T-helper 17 cell (primary cell): ENCODE results near the gene CX3CR1. TPM values are rescaled to one million over a fixed set of nuclear protein-coding genes. Genes with fewer than 3 reads are reported as not detected.

ENCODE experiments used
- ATAC-seq: fragments of 150-1000 bp; cut with Tn5 transposase; 2 replicates; pipeline ENCODE4 v1.10.0; 2021; ENCODE audit warnings: mild to moderate bottlenecking, moderate library complexity
- DNase-seq, 3 donors: peaks; one replicate each; pipeline versions ENCODE4 v3.0.0 to v3.0.0-alpha.2; 2020 to 2021
- H3K9me3 ChIP-seq: one replicate; pipeline ENCODE4 v1.7.0; 2013; ENCODE audit warnings: low read length, mild to moderate bottlenecking; ENCODE audit not compliant: control insufficient read depth, poor library complexity, severe bottlenecking
- H3K27ac Mint-ChIP-seq: one replicate; pipeline ENCODE4 v1.8.0; 2022; ENCODE audit warnings: mild to moderate bottlenecking, moderate library complexity, mixed read lengths
- H3K27me3 Mint-ChIP-seq: one replicate; pipeline ENCODE4 v1.8.0; 2022; ENCODE audit warnings: mixed read lengths
- H3K36me3 Mint-ChIP-seq: one replicate; pipeline ENCODE4 v1.8.0; 2022; ENCODE audit warnings: low read depth, mixed read lengths
- H3K4me1 Mint-ChIP-seq: one replicate; pipeline ENCODE4 v1.8.0; 2022; ENCODE audit warnings: mild to moderate bottlenecking, mixed read lengths
- H3K4me3 Mint-ChIP-seq: one replicate; pipeline ENCODE4 v1.8.0; 2022; ENCODE audit warnings: mild to moderate bottlenecking, moderate library complexity, mixed read lengths
- total RNA-seq, 4 donors: library from RNA in 2 of 4; stranded (reverse) in 2 of 4; gene quantifications; one replicate each; pipeline ENCODE4 v1.2.3 and lab custom pipeline; 2022 to 2026

Gene CX3CR1
- total RNA-seq, 2 donors from 2014 or later: 0.65 to 3.1 TPM

DNA sequence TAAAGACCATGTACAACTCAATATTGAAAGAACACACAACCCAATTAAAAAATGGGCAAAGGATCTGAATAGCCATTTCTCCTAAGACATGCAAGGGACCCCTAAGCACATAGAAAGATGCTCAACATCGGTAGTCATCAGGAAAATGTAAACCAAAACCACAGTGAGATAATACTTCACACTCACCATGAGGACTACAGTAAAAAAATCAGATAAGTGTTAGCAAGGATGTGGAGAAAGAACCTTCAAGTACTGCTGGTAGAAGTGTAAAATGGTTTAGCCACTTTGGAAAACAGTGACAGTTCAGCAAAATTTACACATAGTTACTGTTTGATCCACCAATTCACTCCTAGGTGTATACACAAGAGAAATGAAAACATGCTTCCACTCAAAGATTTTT is 57.4 kb downstream of the CX3CR1 start:
- H3K9me3 ChIP-seq: no peaks in the 10 kb centered on the region
- Mint-ChIP-seq H3K36me3 (no peaks in the 10 kb centered on the region), H3K4me1 (peaks cover 9% of the 10 kb centered on the region), H3K27ac (no peak overlapping the region), H3K27me3 (peaks cover 36% of the 10 kb centered on the region), H3K4me3 (no peak overlapping the region)
- ATAC-seq: no peak
- no peak for DNase-seq

- peaks cover 15% of the 10 kb centered on the region for H3K4me1 Mint-ChIP-seq
- ATAC-seq: no peak
- peaks cover 36% of the 10 kb centered on the region for H3K27me3 Mint-ChIP-seq
- H3K36me3 Mint-ChIP-seq: peaks cover 2% of the 10 kb centered on the region
- no peaks in the 10 kb centered on the region for H3K9me3 ChIP-seq
- H3K27ac Mint-ChIP-seq: no peak overlapping the region
- H3K4me3 Mint-ChIP-seq: peak overlapping the region; percentile 31
- DNase-seq: no peak
Measured at GRCh38 chr3:39221141-39221530, 58.7 kb downstream of the CX3CR1 start.

DNA sequence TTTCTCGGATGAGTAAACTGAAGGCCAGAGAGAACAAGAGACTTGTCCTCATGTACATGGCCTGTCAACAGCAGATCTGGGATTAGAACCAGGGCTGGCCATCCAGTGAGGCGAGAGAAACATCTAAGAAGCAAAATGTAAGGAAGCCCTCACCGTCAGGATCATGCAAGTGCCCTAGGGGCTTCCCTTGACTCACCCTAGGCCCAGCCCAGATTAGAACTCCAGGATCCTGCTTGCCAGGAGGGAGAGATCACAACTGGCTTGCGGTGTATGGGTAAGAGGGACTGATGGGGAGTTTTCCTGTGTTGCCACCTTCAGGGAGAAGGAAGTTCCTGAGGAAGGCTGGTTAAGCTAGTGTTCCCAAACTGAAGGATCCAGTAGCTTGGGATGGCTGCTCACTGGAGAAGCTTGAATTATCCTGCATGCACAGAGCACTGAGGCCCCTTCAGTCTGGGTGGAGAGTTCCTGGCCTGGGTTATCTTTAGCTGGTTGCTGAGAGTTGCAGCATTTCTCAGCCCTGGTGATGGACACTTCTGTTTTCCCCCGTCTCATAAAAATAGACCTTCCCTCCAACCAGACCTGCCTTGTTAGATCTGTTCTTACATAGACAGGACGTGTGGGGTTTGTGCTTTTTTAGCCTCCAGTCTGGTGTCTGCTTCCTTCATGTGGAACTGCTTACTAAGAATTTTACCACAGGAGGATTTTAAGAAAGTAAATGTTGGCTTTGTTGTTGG is 59.3 kb downstream of the CX3CR1 start:
- peaks cover 13% of the 10 kb centered on the region for H3K4me1 Mint-ChIP-seq
- DNase-seq: no peak
- H3K9me3 ChIP-seq: no peaks in the 10 kb centered on the region
- H3K27me3 Mint-ChIP-seq: peaks cover 36% of the 10 kb centered on the region
- H3K36me3 Mint-ChIP-seq: peaks cover 2% of the 10 kb centered on the region
- ATAC-seq: no peak
- H3K27ac Mint-ChIP-seq: no peak overlapping the region
- peak overlapping the region; percentile 31 for H3K4me3 Mint-ChIP-seq

DNA sequence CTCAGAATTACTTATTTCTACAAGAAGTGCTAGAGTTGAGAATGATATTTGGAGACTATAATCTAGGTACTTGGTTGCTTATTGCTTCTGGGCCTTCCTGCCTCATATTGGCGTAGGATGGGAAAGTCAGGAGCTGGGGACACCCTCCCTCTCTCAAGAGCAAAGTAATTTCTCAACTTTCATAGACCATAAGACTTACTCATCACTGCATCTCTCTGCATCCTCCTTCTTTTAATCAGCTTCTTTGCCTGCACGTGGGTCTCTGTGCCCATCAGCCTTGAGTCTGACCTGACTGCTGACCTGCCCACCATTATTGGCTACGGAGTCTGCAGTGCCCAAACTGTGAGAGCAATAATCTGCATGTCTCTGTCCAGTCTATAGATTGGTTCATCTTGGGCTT is 60.1 kb downstream of the CX3CR1 start:
- Mint-ChIP-seq H3K36me3 (peaks cover 2% of the 10 kb centered on the region), H3K27ac (no peak overlapping the region), H3K4me1 (peaks cover 13% of the 10 kb centered on the region), H3K4me3 (no peak overlapping the region), H3K27me3 (peaks cover 31% of the 10 kb centered on the region)
- ATAC-seq: no peak
- DNase-seq: no peak
- no peaks in the 10 kb centered on the region for H3K9me3 ChIP-seq

DNA sequence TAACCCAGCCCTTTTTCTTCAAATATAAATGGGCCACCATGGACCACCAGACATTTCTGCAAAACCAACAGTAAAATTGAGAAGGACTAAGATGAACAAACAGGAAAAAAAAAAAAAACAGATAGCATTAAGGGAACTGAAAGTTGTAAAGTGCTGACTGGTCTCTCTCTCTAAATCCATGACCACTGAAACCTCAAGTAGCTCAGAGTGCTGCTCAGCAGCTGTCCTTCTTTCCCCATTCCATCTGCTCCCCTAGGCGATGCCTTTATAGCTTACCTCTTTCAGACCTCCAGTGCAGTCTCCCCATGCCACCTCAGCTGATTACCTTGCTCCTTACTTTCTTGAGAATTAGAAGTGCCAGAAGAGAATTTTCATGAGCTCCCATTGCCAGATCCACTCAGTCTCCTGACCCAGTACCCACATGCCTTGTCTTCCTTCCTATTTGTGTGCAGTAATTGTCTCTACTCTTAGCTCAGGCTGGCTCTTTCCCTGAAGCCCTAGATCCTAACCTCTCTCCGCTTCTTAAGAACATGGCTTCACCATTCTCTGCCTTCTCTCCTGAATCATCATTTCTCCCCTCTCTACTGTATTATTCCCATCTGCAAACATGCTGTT is 63.6 kb downstream of the CX3CR1 start:
- Mint-ChIP-seq H3K4me1 (peaks cover 15% of the 10 kb centered on the region), H3K27ac (no peak overlapping the region), H3K36me3 (peaks cover 2% of the 10 kb centered on the region), H3K4me3 (no peak overlapping the region), H3K27me3 (peaks cover 36% of the 10 kb centered on the region)
- no peak for ATAC-seq
- DNase-seq: no peak
- H3K9me3 ChIP-seq: no peaks in the 10 kb centered on the region

GRCh38 chr3:39213613-39214012 is 66.2 kb downstream of the CX3CR1 start:
- DNase-seq: no peak
- Mint-ChIP-seq H3K4me3 (no peak overlapping the region), H3K36me3 (peaks cover 2% of the 10 kb centered on the region), H3K4me1 (peaks cover 10% of the 10 kb centered on the region), H3K27ac (no peak overlapping the region), H3K27me3 (peaks cover 19% of the 10 kb centered on the region)
- H3K9me3 ChIP-seq: no peaks in the 10 kb centered on the region
- ATAC-seq: no peak

Other genes with a start within 250 kb of the CX3CR1 start
- gene SCN11A, start 228.1 kb downstream of the CX3CR1 start, total RNA-seq: under 1 TPM in 1 of 2 donors, not detected in 1; 0.05 TPM
- 100 to 1,000 TPM; 102 to 107 TPM for gene WDR48, start 228.0 kb downstream of the CX3CR1 start, total RNA-seq
- gene GORASP1, start 172.4 kb downstream of the CX3CR1 start, total RNA-seq: 10 to 100 TPM; 29.2 to 40.1 TPM
- 10 to 100 TPM in 1 of 2 donors, 1 to 10 TPM in 1; 3.5 to 12.3 TPM for gene TTC21A, start 172.4 kb downstream of the CX3CR1 start, total RNA-seq
- 100 to 1,000 TPM; 356 to 408 TPM for gene CSRNP1, start 126.4 kb downstream of the CX3CR1 start, total RNA-seq
- not detected for gene XIRP1, start 87.4 kb downstream of the CX3CR1 start, total RNA-seq
- gene CCR8, start 49.7 kb upstream of the CX3CR1 start, total RNA-seq: 1 to 10 TPM; 2.5 to 9.0 TPM
- gene SLC25A38, start 103.3 kb upstream of the CX3CR1 start, total RNA-seq: 10 to 100 TPM; 39.9 to 55.4 TPM
- gene RPSA, start 126.7 kb upstream of the CX3CR1 start, total RNA-seq: 1,000 to 10,000 TPM; 1,939 to 2,030 TPM
- not detected for gene MOBP, start 187.6 kb upstream of the CX3CR1 start, total RNA-seq